ENCODE results near the gene STIMATE.

GRCh38 chr3:52874160-52874701 lies 23.1 kb downstream of the STIMATE start:
- TF ChIP-seq GATA2 (IDR thresholded peaks at IDR 0.05; ENCODE audit: low read depth, low read length) (no peak), GATA3 (IDR thresholded peaks at IDR 0.05; ENCODE audit: low read depth, low read length) (no peak)
